PC-9 (cell line): ENCODE measurements around the gene MPZL1.

Experiments
- EZH2 ChIP-seq: fragments of 200-600 bp; sonication (generic); IDR thresholded peaks from 2 replicates; pipeline ENCODE4 v1.8.0; 2017; ENCODE audit warnings: antibody characterized with exemption, low read depth
- TF ChIP-seq, protein P1 (sequence below): fragments of 200-600 bp; sonication (generic); conservative IDR thresholded peaks from 2 replicates; pipeline ENCODE4 v1.6.1; 2017; ENCODE audit warnings: mixed run types, antibody characterized with exemption, mild to moderate bottlenecking, moderate library complexity

- TF ChIP-seq, protein P1, sequence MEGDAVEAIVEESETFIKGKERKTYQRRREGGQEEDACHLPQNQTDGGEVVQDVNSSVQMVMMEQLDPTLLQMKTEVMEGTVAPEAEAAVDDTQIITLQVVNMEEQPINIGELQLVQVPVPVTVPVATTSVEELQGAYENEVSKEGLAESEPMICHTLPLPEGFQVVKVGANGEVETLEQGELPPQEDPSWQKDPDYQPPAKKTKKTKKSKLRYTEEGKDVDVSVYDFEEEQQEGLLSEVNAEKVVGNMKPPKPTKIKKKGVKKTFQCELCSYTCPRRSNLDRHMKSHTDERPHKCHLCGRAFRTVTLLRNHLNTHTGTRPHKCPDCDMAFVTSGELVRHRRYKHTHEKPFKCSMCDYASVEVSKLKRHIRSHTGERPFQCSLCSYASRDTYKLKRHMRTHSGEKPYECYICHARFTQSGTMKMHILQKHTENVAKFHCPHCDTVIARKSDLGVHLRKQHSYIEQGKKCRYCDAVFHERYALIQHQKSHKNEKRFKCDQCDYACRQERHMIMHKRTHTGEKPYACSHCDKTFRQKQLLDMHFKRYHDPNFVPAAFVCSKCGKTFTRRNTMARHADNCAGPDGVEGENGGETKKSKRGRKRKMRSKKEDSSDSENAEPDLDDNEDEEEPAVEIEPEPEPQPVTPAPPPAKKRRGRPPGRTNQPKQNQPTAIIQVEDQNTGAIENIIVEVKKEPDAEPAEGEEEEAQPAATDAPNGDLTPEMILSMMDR: no peak
- no peak for TF ChIP-seq EZH2
Measured at GRCh38 chr1:167681451-167682098, 40.2 kb upstream of the MPZL1 start.
